K562 (cell line): Measurements from ENCODE around the gene RARRES1. TPM values are rescaled to one million over a fixed set of nuclear protein-coding genes. Genes with fewer than 3 reads are reported as not detected.

Experiments
- ASH1L ChIP-seq: fragments of 450-650 bp; IDR thresholded peaks from 2 replicates; pipeline ENCODE4 v1.6.1; 2018; ENCODE audit warnings: borderline replicate concordance, mild to moderate bottlenecking, low read depth; ENCODE audit not compliant: partially characterized antibody
- BCOR ChIP-seq: fragments of 450-650 bp; IDR thresholded peaks from 2 replicates; pipeline ENCODE4 v1.6.1; 2016
- CBX8 ChIP-seq: fragments of 200-600 bp; sonication (generic); IDR thresholded peaks from 2 replicates; pipeline ENCODE4 v1.6.1; 2012; ENCODE audit warnings: borderline replicate concordance, mixed run types, low read depth, mild to moderate bottlenecking, moderate library complexity, mixed read lengths, low read length, control low read depth, inconsistent platforms; ENCODE audit not compliant: poor library complexity, severe bottlenecking; ENCODE audit errors: extremely low read depth
- CEBPB ChIP-seq: fragments of 450-650 bp; IDR thresholded peaks from 2 replicates; pipeline ENCODE4 v1.6.1; 2016; ENCODE audit warnings: missing genetic modification characterization, missing compliant biosample characterization
- CEBPZ ChIP-seq: fragments of 150-350 bp; IDR thresholded peaks from 2 replicates; pipeline ENCODE4 v1.6.1; 2014; ENCODE audit warnings: low read depth, mild to moderate bottlenecking, low read length, borderline replicate concordance
- DDX20 ChIP-seq: fragments of 450-650 bp; IDR thresholded peaks from 2 replicates; pipeline ENCODE4 v1.6.1; 2016; ENCODE audit warnings: missing genetic modification characterization, low read depth, mild to moderate bottlenecking, missing compliant biosample characterization, moderate library complexity
- JUND ChIP-seq, 2 experiments: IDR thresholded peaks; 2 replicates in 1 of 2; 3 replicates in 1 of 2; pipeline ENCODE4 v1.6.1; 2011; ENCODE audit warnings: borderline replicate concordance in 2 of 2, low read depth in 2 of 2, low read length in 2 of 2, improper control_type of control experiment in 1 of 2, missing biosample characterization in 1 of 2, missing genetic modification characterization in 1 of 2, missing genetic modification reagents in 1 of 2
- MED1 ChIP-seq: sonication (generic); formaldehyde crosslinking; IDR thresholded peaks from 2 replicates; pipeline ENCODE4 v1.8.1; 2023; ENCODE audit warnings: missing genetic modification reagents, borderline replicate concordance
- PHB ChIP-seq: fragments of 250-450 bp; sonication (Bioruptor Pico); IDR thresholded peaks from 2 replicates; pipeline ENCODE4 v1.5.0; 2021
- PHB2 ChIP-seq: fragments of 450-650 bp; IDR thresholded peaks from 2 replicates; pipeline ENCODE4 v1.6.1; 2017; ENCODE audit warnings: low read depth
- SP1 ChIP-seq: sonication (generic); formaldehyde crosslinking; IDR thresholded peaks from 2 replicates; pipeline ENCODE4 v1.8.1; 2022; ENCODE audit warnings: mild to moderate bottlenecking, missing genetic modification reagents
- TEAD1 ChIP-seq, 2 experiments: fragments of 450-650 bp in 1 of 2; sonication (generic) in 1 of 2; formaldehyde crosslinking; IDR thresholded peaks; 2 replicates each; pipeline versions ENCODE4 v1.4.0 to v1.8.0; 2020 to 2022; ENCODE audit warnings: mild to moderate bottlenecking in 2 of 2, missing genetic modification reagents in 1 of 2
- YBX1 ChIP-seq: fragments of 450-650 bp; IDR thresholded peaks from 2 replicates; pipeline ENCODE4 v1.7.1; 2016; ENCODE audit warnings: mild to moderate bottlenecking
- ZKSCAN1 ChIP-seq: fragments of 150-350 bp; IDR thresholded peaks from 2 replicates; pipeline ENCODE4 v1.6.1; 2016; ENCODE audit warnings: low read depth, low read length
- ZNF644 ChIP-seq: fragments of 200-800 bp; sonication (Bioruptor generic); IDR thresholded peaks from 2 replicates; pipeline ENCODE4 v1.6.1; 2016; ENCODE audit warnings: low read depth, missing genetic modification characterization, missing compliant biosample characterization
- polyA plus RNA-seq, 8 experiments: library from polyadenylated mRNA; depleted of rRNA in 4 of 8; stranded (reverse) in 5 of 8; unstranded in 3 of 8; fragments of >200 nt; fragmentation: Nextera tagmentation in 2 of 8; fragmentation: Illumina TruSeq in 1 of 8; extraction: Ambion mirVana in 2 of 8; extraction: Trizol in 1 of 8; gene quantifications; 2 replicates each; pipeline versions ENCODE4 v1.2.1 to v1.2.3, GENCODE V29; 2011 to 2014; ENCODE audit warnings: inconsistent platforms in 1 of 8, missing spikeins in 1 of 8
- total RNA-seq, 7 experiments: library from RNA; depleted of rRNA in 6 of 7; stranded (reverse); fragments of >200 nt in 6 of 7; fragmentation: Illumina TruSeq in 2 of 7; extraction: Trizol in 2 of 7; gene quantifications; 2 replicates each; pipeline versions ENCODE4 v1.2.1 to v1.2.3, GENCODE V29; 2011 to 2021; ENCODE audit warnings: low replicate concordance in 1 of 7
- TF ChIP-seq, protein P1 (sequence below): fragments of 450-650 bp; IDR thresholded peaks from 2 replicates; pipeline ENCODE4 v1.6.1; 2016
- TF ChIP-seq, protein P2 (sequence below): sonication (generic); formaldehyde crosslinking; IDR thresholded peaks from 2 replicates; pipeline ENCODE4 v1.9.0; 2022; ENCODE audit warnings: mild to moderate bottlenecking, missing genetic modification reagents
- TF ChIP-seq, protein P3 (sequence below): fragments of 250-450 bp; sonication (Bioruptor Pico); IDR thresholded peaks from 2 replicates; pipeline ENCODE4 v1.4.0; 2020
- TF ChIP-seq, protein P4 (sequence below): fragments of 450-650 bp; formaldehyde crosslinking; IDR thresholded peaks from 2 replicates; pipeline ENCODE4 v1.4.0; 2020; ENCODE audit warnings: mild to moderate bottlenecking

Gene RARRES1
- total and polyA plus RNA-seq, 9 of the 15 experiments (the other 6 are each of a cell fraction or from before 2014, with no cell fraction given): not detected

GRCh38 chr3:158743664-158744566 lies 11.7 kb upstream of the RARRES1 start (continued):
- no peak for TF ChIP-seq MED1 (CRISPR knock-in tag)
- TF ChIP-seq BCOR: no peak
- no peak for TF ChIP-seq CEBPB (tag)
- peak; percentile 68; the same call in 1 of the 2 replicates for TF ChIP-seq JUND (IDR thresholded peaks at IDR 0.05; ENCODE audit: borderline replicate concordance, low read depth, low read length)
- peak; percentile 60; the same call in 2 of the 3 replicates for TF ChIP-seq JUND (tag; IDR thresholded peaks at IDR 0.05; ENCODE audit: borderline replicate concordance, low read depth, low read length)
- TF ChIP-seq SP1 (CRISPR knock-in tag): no peak
- no peak for TF ChIP-seq ZNF644 (tag)
- TF ChIP-seq, protein P1, sequence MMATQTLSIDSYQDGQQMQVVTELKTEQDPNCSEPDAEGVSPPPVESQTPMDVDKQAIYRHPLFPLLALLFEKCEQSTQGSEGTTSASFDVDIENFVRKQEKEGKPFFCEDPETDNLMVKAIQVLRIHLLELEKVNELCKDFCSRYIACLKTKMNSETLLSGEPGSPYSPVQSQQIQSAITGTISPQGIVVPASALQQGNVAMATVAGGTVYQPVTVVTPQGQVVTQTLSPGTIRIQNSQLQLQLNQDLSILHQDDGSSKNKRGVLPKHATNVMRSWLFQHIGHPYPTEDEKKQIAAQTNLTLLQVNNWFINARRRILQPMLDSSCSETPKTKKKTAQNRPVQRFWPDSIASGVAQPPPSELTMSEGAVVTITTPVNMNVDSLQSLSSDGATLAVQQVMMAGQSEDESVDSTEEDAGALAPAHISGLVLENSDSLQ: peak; percentile 53; the same call in 1 of the 2 replicates
- TF ChIP-seq, protein P2, sequence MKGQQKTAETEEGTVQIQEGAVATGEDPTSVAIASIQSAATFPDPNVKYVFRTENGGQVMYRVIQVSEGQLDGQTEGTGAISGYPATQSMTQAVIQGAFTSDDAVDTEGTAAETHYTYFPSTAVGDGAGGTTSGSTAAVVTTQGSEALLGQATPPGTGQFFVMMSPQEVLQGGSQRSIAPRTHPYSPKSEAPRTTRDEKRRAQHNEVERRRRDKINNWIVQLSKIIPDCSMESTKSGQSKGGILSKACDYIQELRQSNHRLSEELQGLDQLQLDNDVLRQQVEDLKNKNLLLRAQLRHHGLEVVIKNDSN (CRISPR knock-in tag): no peak
- no peak for TF ChIP-seq CBX8
- TF ChIP-seq, protein P3, sequence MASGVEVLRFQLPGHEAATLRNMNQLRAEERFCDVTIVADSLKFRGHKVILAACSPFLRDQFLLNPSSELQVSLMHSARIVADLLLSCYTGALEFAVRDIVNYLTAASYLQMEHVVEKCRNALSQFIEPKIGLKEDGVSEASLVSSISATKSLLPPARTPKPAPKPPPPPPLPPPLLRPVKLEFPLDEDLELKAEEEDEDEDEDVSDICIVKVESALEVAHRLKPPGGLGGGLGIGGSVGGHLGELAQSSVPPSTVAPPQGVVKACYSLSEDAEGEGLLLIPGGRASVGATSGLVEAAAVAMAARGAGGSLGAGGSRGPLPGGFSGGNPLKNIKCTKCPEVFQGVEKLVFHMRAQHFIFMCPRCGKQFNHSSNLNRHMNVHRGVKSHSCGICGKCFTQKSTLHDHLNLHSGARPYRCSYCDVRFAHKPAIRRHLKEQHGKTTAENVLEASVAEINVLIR (CRISPR knock-in tag): no peak
- peak; percentile 45 to 51; a peak in 2 of 4 replicates for TF ChIP-seq TEAD1 (CRISPR knock-in tag; IDR thresholded peaks at IDR 0.05)
- TF ChIP-seq ZKSCAN1: peak; percentile 94
- peak; percentile 56; the same call in 1 of the 2 replicates for TF ChIP-seq PHB2
- TF ChIP-seq PHB (CRISPR knock-in tag): no peak
- no peak for TF ChIP-seq YBX1
- no peak for TF ChIP-seq CEBPZ
- no peak for TF ChIP-seq ASH1L
- TF ChIP-seq, protein P4, sequence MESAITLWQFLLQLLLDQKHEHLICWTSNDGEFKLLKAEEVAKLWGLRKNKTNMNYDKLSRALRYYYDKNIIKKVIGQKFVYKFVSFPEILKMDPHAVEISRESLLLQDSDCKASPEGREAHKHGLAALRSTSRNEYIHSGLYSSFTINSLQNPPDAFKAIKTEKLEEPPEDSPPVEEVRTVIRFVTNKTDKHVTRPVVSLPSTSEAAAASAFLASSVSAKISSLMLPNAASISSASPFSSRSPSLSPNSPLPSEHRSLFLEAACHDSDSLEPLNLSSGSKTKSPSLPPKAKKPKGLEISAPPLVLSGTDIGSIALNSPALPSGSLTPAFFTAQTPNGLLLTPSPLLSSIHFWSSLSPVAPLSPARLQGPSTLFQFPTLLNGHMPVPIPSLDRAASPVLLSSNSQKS (CRISPR knock-in tag): no peak
- no peak for TF ChIP-seq DDX20 (tag)
